RWPE2 (cell line): Measurements from ENCODE around the gene ANKRD55.
A peak's percentile ranks its signal among the peaks of the same experiment; 100 is the strongest.

Experiments used
- ATAC-seq: fragments of 200-7000 bp; cut with Tn5 transposase; 3 replicates; pipeline ENCODE4 v1.9.1; 2021; ENCODE audit warnings: low read depth
- DNase-seq: peaks from one replicate; pipeline ENCODE4 v3.0.0-alpha.2; 2020; ENCODE audit warnings: low spot score
- H3K27ac ChIP-seq: fragments of 450-650 bp; 2 replicates; pipeline ENCODE4 v1.5.1; 2017; ENCODE audit warnings: mild to moderate bottlenecking; ENCODE audit not compliant: poor library complexity, severe bottlenecking
- H3K27me3 ChIP-seq: fragments of 250-450 bp; sonication (Bioruptor Pico); 2 replicates; pipeline ENCODE4 v1.5.1; 2021; ENCODE audit warnings: mild to moderate bottlenecking, moderate library complexity; ENCODE audit not compliant: insufficient read depth, poor library complexity, severe bottlenecking
- H3K36me3 ChIP-seq: fragments of 250-450 bp; sonication (Bioruptor Pico); 2 replicates; pipeline ENCODE4 v1.5.1; 2020; ENCODE audit warnings: low read depth, mild to moderate bottlenecking, moderate library complexity
- H3K4me1 ChIP-seq: fragments of 250-450 bp; sonication (Bioruptor Pico); 2 replicates; pipeline ENCODE4 v1.5.1; 2021; ENCODE audit warnings: mild to moderate bottlenecking, moderate library complexity; ENCODE audit not compliant: insufficient read depth, poor library complexity, severe bottlenecking
- H3K4me3 ChIP-seq: fragments of 250-450 bp; sonication (Bioruptor Pico); 2 replicates; pipeline ENCODE4 v1.5.1; 2021; ENCODE audit warnings: mild to moderate bottlenecking, moderate library complexity; ENCODE audit not compliant: severe bottlenecking
- H3K9me3 ChIP-seq: fragments of 250-450 bp; sonication (Bioruptor Pico); 2 replicates; pipeline ENCODE4 v1.5.1; 2021; ENCODE audit warnings: mild to moderate bottlenecking, moderate library complexity; ENCODE audit not compliant: severe bottlenecking
- TF ChIP-seq, protein P1 (sequence below): fragments of 450-650 bp; IDR thresholded peaks from one replicate; pipeline ENCODE4 v1.5.1; 2017; ENCODE audit warnings: mild to moderate bottlenecking, moderate library complexity; ENCODE audit not compliant: poor library complexity, severe bottlenecking

The ANKRD55 gene

DNA sequence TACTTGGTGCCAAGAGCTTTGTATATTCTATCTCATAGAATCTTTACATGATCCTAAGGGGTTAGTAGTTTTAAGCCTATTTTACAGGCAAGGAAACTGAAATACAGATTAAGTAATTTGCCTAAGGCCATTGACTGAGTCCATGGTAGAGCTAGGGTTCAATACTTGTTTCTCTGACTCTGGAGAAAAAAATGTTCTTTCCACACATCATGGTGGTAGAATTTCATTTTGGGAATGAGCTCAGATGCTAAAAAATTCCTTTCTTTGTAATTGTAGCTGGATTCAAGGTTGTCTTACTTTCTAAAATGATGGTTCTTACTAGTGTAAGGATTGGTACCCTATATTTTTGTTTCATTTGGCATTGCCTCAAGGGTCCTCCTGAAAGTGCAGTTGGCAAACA is 86.0 kb downstream of the ANKRD55 start:
- Histone ChIP-seq H3K9me3 (no peaks in the 10 kb centered on the region), H3K27ac (no peak overlapping the region), H3K27me3 (no peaks in the 10 kb centered on the region), H3K4me3 (no peak overlapping the region), H3K4me1 (no peaks in the 10 kb centered on the region), H3K36me3 (no peaks in the 10 kb centered on the region)
- no peak for DNase-seq
- TF ChIP-seq, protein P1, sequence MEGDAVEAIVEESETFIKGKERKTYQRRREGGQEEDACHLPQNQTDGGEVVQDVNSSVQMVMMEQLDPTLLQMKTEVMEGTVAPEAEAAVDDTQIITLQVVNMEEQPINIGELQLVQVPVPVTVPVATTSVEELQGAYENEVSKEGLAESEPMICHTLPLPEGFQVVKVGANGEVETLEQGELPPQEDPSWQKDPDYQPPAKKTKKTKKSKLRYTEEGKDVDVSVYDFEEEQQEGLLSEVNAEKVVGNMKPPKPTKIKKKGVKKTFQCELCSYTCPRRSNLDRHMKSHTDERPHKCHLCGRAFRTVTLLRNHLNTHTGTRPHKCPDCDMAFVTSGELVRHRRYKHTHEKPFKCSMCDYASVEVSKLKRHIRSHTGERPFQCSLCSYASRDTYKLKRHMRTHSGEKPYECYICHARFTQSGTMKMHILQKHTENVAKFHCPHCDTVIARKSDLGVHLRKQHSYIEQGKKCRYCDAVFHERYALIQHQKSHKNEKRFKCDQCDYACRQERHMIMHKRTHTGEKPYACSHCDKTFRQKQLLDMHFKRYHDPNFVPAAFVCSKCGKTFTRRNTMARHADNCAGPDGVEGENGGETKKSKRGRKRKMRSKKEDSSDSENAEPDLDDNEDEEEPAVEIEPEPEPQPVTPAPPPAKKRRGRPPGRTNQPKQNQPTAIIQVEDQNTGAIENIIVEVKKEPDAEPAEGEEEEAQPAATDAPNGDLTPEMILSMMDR = no peak
- no peak for ATAC-seq

DNA sequence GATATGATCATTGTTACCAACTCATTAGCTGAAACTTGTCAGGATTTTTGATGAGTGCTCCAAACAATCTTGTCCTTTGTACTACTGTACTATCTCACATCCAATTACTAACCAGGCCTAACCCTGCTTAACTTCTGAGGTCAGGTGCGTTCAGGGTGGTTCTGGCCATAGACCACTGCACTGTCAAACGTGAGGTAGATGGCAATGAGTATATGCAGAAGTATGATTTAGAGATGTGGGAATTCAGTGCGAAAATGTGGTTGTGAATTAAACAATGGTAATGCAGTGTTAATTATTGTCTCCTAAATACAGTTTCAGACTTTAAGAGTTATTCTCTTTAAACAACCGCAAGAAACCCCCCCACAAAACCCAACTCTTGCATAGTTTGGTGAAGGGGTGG is 86.5 kb downstream of the ANKRD55 start:
- no peak overlapping the region for H3K4me3 ChIP-seq
- H3K4me1 ChIP-seq = no peaks in the 10 kb centered on the region
- no peaks in the 10 kb centered on the region for H3K27me3 ChIP-seq
- ATAC-seq (no peak), DNase-seq (no peak)
- H3K9me3 ChIP-seq = no peaks in the 10 kb centered on the region
- TF ChIP-seq, protein P1 = no peak
- no peaks in the 10 kb centered on the region for H3K36me3 ChIP-seq
- no peak overlapping the region for H3K27ac ChIP-seq

DNA sequence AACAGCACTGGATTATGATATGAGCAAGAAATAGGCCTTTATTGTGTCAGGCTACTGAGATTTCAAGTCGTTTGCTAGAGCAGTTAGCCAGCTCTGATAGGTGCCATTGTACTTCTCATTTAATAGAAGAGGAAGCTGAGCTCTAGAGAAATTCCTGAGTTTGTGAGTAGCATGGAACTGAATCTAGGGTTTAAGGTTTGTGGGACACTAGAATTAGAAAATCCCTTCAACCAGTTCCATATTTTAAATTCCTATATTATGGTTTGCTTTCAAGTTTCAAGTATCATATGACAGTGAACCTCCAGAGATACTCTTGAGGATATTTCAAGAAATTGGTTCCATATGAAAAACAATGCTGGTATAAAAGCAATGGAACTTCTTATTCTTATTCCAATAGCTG is 87.6 kb downstream of the ANKRD55 start:
- ATAC-seq (no peak), DNase-seq (no peak)
- Histone ChIP-seq H3K4me1 (no peaks in the 10 kb centered on the region), H3K36me3 (no peaks in the 10 kb centered on the region), H3K4me3 (no peak overlapping the region), H3K9me3 (no peaks in the 10 kb centered on the region), H3K27me3 (no peaks in the 10 kb centered on the region), H3K27ac (no peak overlapping the region)
- TF ChIP-seq, protein P1 = no peak

DNA sequence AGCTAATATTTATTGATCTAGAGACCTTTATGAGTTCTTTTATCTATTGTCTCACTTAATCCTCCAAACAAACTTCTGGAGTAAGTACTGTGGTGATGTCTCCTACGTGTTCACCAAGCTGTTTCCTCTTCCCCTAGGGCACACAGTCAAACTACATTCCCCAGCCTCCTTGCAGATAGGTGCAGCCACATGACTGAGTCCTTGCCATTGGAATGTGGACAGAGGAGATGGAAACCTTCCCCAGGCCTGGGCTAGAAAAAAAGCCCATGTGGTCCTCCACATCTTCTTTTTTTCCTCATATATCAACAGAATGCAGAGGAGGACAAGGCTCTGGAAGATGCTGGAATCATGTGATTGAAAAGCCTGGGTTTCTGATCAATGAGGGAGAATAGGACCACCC is 88.0 kb downstream of the ANKRD55 start:
- peak; percentile 82; the same call in 2 of the 3 replicates for ATAC-seq
- no peaks in the 10 kb centered on the region for H3K27me3 ChIP-seq
- no peaks in the 10 kb centered on the region for H3K4me1 ChIP-seq
- no peaks in the 10 kb centered on the region for H3K36me3 ChIP-seq
- H3K9me3 ChIP-seq = no peaks in the 10 kb centered on the region
- H3K4me3 ChIP-seq = no peak overlapping the region
- TF ChIP-seq, protein P1 = no peak
- no peak for DNase-seq
- H3K27ac ChIP-seq = no peak overlapping the region

DNA sequence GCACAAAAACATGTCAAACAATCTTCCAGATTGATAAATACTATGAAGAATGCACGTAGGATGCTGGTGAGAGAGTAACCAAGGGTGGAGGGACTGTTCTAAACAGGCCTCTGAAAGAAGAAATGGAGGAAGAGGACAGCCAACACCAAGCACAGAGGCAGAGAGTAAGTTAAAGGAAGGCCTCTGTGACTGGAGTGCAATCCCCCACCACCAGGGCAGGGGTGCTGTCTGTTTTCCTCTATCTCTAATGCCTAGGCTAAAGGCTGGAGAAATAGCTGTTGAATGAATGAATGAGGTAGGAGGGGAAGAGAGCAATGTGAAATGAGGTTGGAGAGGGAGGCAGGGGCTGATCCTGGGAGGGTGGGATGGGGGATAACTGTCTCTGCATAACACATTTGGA is 88.9 kb downstream of the ANKRD55 start:
- DNase-seq (no peak), ATAC-seq (no peak)
- no peak overlapping the region for H3K27ac ChIP-seq
- no peak overlapping the region for H3K4me3 ChIP-seq
- no peaks in the 10 kb centered on the region for H3K9me3 ChIP-seq
- H3K36me3 ChIP-seq = no peaks in the 10 kb centered on the region
- TF ChIP-seq, protein P1 = no peak
- H3K27me3 ChIP-seq = no peaks in the 10 kb centered on the region
- H3K4me1 ChIP-seq = no peaks in the 10 kb centered on the region
